Measurements from ENCODE around the gene BMP8B.
"Not testable (repeated sequence)": the region's sequence is repeated elsewhere in the genome, so short reads cannot be mapped to it uniquely, and the experiment has no call there.

BMP8B gene

DNA sequence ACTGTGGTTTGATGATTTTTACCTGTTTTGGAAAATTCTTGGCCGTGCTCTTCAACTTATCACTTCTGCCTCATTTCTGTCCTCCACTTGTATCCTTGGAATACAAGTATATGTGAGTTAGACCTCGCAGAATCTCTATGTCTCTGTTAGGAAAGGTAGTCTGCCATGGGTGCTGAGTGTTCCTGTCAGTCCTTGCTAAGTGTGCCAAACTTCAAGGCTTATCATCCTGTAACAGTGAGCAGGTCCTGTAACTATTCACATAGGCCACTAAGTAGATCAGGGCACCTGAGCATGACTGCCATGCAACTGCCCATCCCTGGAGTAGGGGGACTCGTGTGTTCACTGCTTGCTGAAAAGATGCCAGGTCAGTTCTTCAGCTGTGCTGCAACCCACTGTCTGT, 24.2 kb upstream of the BMP8B start:
- no peak for DNase-seq

DNA sequence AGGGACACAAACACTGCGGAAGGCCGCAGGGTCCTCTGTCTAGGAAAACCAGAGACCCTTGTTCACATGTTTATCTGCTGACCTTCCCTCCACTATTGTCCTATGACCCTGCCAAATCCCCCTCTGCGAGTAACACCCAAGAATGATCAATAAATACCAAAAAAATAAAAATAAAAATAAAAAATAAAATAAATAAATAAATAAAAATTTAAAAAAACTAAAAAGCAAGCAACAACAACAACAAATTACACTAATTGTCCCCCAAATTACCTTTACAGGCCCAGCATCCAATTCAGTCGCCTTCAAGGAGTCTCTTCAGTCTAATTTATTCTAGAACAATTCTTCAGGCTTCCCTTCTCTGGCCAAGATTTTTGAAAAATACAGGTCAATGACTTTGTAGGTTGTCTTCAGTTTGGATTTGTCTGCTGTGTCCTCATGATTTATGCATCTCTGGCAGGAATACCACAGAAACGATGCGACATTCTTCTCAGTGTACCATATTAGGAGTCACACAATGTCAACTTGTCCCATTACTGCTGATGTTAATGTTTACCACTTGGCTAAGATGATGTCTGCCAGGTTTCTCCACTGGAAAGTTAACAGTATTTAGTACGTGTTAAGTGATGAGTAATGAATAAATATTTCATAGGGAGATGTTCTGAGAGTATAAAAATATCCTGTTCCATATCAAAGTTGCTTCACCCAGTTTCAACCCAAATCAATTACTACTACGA, 20.3 kb upstream of the BMP8B start:
- no peak for DNase-seq

DNA sequence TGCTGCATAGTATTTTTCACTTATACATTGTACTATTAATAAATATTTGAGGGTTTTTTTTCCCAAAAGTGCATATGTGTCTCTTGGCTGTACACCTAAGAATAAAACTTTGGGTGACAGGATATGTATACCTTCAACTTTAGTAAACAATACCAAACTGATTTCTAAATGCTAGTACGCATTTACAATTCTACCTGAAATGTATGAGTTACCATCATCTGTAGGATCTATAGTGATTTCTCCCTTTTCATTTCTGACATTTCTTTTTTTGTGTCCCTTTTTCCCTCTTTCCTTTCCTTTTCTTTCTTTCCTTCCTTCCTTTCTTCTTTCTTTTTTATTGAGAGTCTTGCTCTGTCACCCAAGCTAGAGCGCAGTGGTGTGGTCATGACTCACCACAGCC, 16.7 kb upstream of the BMP8B start:
- DNase-seq: no peak

DNA sequence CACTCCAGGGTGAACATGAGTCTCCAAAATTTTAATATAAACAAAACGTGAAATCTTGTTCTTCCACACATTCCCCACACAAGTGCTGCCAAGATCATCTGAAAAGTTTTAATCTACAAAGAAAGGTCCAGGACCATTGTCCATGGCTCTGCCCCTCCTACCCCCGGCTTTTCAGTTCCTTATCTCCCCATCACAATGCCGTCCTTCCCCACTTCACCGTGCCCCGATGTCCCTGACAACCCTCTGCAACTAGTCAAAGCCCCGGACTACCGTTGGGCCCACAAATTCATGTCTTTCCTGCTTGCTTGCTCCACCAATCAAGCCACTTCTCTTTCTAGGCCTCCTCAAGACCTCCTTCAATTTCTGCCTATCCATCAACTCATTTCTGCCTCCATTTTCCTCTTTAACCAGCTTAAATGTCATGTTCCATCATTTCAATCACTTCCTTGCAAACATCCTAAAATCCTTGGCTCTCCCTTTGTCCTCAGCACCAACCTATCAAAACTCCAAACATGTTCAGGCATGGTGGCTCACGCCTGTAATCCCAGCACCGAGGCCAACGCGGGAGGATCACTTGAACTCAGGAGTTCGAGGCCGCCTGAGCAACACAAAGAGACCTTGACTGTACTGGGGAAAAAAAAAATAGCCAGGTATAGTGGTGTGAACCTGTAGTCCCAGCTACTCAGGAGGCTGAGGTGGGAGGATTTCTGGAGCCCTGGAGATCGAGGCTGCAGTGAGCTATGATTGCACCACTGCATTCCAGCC, 14.0 kb upstream of the BMP8B start:
- no peak for DNase-seq

DNA sequence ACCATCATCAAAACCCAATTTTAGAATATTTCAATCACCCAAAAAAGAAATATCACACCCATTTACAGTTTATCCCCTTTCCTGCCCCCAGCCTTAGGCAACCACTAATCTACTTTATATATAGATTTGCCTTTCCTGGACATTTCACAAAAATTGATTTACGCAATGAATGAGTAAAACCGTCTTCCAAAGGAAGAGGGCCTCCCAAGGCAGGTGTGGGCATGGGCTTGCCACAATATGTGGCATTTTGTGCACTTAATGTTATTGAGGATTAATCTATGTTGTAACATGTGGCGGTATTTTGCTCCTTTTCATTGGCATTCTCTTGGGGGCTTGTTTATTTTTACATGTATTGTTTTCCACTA, 11.8 kb upstream of the BMP8B start:
- DNase-seq: no peak

DNA sequence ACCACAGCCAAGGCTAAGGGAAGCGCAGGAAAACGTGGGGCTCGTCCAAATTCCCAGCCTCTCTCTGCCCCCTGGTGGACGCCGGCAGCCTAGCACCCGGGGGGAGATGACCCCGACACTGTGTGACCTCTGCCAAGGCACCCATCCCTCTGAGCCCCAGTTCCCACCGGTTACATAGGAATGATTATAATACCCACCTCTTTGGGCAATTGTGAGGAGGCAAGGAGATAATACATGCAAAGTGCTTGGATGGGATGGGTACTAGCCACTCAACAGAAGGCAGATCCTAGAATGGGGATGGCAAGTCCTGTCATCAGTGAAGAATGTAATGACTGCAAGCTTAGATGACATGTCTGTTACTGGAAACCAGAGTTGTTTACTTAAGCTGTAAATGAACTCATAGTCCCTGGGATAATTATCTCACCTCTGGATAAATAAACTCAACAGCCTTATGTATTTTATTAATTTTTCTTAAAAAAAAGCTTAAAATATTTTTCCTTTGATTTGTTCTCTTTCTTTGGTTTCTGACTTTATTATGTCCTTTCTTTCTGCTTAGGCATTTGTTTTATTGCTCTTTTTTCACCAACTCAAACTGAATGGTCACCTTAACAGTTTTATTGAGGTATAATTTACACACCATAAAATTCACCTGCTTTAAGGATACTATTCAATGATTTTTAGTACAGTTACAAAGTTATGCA, 11.3 kb upstream of the BMP8B start:
- peak; percentile 83 for DNase-seq

DNA sequence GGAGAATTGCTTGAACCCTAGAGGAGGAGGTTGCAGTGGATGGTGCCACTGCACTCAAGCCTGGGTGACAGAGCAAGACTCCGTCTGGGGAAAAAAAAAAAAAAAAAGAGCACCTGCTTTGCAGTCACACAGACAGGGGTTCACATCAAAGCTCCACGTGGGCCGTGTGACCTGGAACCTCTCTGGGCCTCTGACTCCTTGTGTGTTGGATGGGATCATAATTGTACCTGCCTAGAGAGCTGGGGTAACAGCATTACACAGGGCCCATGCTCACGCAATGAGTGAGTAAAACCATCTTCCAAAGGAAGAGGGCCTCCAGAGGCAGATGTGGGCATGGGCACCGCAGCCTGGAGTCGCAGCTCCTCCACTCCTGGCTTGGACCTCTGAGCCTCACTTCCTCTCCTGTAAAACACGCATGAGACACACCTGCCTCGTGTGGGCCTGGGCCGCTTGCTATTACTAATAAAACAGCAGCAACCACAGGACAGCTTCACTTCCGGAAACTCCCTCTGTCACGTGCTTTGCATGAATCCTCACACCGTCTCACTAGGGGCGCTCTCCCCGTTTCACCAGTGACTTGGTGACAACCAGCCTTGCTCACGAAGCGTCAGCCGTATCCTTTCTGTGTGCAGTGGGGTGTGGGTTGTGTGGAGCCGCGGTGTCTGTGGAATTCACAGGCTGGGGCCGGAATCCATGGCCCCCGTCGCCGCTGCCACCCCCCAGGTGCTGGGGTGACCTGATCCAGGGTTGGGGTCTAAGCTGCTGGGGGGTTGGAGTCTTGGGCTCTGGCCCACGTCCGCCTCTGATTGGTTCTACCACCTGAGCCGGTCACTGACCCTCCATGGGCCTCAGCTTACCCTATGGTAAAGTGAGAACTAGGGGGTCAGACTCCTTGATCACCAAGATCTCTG, 10.4 kb upstream of the BMP8B start:
- DNase-seq: peak; percentile 85

DNA sequence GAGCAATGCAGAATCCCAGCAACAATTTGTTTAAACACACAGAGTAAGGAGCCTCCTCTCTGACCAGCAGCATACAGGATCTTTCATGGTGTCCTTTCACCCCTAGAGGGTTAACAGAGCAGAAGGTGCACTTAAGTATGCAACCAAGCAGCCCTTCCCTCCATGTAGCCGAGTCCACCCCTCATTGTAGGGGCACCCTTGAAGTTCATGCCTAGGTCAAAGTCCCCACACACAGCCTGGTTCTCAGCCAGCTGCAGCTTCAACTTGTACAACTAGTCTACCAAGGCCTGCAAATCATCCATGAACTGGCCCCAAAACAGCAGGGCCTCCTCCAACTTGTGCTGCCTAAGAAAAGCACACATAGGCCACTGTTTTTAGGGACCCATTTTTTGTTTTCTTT, 7.0 kb upstream of the BMP8B start:
- DNase-seq: no peak

DNA sequence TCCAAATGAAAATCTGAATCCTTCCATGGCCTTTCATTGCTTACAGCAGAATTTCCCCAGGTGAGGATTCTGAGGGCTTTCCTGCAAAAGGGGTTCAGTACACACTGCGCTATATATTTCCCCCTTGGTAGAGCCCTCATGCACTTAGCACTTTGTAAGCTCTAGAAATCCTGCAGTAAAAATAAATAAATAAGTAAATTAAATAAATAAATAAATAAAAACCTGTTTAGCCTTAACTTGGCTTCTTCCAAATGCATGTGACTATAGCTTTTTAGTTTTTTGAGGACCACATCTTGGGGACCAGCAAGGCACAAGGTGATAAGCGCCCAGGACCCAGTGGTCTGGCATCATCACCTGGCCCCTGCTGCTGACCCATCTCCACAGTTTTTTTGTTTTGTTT, 3.2 kb upstream of the BMP8B start:
- no peak for DNase-seq

DNA sequence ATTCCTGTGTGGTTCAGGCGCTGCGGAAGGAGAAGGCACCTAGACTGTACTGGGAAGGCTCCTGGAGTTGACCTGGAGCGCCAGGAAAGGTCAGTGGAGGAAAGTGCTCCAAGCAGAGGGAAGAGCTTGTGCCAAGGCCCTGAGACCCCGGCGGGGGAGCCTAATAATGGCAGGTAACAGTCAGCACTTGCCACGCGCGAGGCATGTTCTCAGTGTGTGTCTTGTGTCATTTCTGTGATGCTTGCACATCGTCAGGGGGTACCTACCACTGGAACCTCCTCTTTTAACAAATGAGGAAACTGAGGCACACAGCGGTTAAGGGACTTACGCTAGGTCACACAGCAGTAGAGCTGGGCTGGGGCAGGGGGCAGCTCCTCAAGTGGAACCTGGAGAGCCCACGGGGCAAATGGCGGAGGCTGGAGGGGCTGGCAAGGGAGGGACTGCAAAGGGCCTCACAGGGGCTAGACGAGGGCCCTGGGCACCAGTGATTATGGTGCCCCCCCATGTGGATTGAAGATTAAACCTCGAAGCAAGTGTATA, 976 bp upstream of the BMP8B start:
- DNase-seq: no peak

DNA sequence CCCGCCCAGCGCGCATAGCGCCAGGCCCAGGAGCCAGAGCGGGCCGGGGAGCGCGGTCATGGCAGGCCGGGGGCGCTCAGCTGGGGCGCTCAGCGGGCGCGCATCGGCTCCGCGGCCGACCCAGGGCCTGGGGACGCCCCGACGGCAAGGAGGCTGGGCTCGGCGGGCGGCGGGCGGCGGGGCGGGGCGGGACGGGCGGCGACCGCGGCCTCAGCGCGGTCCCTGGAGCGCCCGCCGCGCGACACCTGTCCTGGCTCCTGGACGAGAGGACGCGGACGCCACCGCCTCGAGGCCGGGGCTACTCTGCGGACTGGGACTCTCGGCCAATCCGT, 273 bp downstream of the BMP8B start:
- no peak for DNase-seq

DNA sequence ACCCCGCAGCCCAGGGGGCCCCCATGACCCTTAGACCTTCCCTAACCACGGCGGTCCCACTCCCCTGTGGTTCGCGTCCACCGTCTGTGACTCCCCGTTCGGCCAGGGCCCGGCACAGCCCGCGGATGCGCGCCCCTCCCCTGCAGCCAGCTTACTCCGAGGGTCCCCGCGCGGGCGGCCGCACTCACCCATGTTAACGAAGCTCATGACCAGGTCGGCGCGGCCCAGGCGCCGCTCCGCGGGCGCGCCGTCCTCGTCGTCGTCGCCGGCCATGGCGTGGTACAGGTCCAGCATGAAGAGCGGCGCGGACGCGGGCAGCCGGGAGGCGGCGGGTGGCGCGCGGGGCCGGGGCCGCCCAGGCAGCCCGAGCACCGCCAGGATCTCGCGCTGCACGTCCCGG, 701 bp downstream of the BMP8B start:
- not testable (repeated sequence) for DNase-seq

DNA sequence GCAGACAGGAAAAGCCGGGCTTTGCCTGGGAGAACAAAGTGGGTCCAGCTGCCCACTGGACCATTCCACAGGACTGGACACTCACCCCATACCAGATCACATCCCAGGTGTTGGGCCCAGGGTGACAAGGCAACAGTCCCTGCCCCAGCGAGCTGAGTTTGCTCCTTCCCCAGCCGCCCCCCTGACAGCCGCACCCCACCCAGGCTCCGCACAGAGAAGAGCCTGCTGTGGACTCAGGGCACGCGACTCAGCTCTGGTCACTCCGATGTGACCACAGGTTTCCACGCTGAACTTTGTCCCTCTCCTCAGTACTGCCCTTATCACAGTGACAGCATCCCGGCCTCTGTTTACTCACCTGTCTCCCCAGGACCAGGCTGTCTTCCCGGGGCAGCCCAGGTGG, 1.2 kb downstream of the BMP8B start:
- DNase-seq: no peak

DNA sequence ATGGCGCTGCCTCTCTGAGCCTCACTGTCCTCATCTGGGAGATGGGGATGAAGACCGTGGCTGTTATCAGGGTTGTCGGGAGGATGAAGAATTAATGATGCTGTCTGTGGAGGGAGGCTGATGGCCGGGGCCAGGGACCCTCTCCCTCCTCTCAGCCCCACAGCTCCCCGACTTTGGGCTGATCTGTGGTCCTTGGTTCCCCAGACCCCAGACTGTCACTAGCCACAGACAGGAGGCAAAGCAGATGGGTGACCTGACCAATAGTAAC, 1.6 kb downstream of the BMP8B start:
- DNase-seq: not testable (repeated sequence)

DNA sequence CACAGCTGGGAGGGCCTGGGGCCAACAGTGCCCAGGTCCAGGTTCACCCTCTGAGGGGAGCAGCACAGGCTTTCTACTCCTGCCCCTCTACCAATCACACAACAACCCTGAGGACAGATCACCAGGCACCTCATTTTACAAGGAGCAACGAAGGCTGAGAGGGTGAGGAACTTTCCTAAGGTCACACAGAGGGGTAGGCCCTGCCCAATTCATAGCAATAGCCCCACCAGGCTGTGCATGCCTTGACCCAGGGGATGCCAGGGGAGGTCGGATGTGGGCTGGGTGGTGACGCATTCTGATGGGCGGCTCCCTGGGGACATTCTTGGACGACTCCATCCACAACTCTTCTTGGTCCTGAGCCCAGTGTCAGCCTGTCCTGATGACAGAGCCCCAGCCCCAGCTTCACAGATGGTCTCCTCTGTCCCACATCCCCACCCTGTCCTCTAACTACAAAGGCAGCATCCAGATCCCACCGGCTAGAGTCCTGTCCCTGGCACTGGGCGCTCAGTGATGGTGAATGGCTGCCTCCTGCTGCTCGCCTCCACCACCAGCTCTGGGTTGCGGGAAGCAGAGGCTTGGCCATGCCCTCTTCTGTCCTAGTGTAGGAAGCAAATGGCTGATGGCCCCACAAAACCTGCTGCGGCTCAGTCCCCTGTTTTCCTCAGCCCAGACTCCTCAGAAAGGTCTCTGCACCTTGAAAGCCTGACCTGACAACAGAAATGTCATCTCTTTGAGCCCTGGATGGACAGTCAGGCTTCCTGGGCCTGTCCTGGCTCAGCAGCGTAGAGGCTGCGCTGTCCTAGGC, 2.2 kb downstream of the BMP8B start:
- not testable (repeated sequence) for DNase-seq

DNA sequence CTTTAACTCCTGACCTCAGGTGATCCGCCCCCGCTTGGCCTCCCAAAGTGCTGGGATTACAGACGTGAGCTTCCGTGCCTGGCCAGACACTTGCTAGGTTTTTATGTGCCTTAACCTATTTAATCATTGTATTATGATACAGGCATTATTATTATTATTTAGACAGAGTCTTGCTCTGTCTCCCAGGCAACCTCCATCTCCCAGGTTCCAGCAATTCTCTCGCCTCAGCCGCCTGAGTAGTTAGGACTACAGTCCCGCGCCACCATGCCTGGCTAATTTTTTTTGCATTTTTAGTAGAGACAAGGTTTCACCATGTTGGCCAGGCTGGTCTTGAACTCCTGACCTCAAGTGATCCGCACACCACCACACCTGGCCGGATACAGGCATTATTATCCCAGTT, 6.0 kb downstream of the BMP8B start:
- DNase-seq: not testable (repeated sequence)

DNA sequence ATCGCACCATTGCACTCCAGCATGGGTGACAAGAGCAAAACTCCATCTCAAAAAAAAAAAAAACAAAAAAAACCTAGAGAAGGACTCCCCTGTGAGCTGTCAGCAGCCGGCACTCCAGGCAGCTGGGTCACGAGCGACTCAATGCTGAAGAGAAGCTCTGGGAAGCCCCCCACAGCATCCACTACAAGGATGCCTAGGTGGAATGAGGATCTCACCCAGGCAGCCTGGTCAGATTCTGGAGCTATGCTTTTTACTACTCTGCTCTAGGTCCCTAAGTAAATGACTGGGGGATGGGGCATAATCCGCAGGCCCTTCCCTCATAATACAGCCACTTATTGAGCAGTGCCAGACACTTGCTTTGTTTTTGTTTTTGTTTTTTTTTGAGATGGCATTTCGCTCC, 6.6 kb downstream of the BMP8B start:
- DNase-seq: no peak

DNA sequence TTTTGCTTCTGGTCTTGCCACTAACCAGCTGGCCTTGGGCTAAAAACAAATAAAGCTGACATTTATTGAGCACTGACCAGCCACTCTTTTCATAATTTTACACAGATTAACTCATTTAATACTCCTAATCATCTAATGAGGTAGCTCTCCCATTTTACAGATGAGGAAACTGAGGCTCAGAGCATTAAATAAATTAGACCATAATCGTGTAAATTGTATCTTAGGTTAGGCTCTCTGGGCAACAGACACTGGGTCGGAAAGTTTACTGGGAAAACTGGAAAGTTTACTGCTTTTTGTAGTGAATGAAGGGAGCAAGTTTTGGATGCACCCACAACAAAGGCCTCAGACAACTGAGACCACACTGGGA, 7.3 kb downstream of the BMP8B start:
- no peak for DNase-seq

DNA sequence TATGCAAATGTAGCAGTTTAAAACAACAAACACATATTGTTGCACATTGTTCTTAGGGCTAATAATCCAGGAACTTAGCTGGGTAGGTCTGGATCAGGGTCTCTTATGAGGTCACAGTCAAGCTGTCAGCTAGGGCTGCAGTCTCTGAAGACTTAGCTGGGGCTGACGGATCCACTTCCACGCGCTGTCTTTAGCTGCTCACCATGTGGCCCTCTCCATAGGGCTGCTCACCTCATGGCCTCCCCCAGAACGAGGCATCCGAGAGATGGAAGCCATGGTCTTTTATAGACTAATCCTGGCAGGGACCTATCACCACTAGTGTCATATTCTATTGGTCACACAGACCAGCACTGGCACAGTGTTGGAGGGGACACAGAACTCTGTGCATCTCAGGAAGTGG, 8.8 kb downstream of the BMP8B start:
- DNase-seq: no peak

DNA sequence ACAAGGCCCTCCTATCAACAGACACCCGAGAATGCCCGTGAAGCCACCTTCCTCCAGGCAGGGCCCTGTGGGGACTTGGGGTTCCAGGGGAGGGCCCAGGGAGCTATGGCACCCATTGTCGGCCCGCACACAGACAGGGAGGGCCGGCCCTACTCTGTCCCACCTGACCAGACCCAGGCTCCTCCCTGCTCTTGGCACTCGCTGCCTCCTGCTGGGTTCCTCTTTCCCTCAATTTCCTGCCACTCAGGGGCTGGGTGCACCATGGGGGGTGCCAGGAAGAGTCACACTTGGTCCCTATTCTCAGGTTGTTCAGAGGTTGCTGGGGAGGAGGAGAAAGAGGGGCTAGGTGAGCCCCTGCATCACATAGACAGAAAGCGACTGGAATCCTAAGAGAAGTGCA, 9.5 kb downstream of the BMP8B start:
- no peak for DNase-seq

DNA sequence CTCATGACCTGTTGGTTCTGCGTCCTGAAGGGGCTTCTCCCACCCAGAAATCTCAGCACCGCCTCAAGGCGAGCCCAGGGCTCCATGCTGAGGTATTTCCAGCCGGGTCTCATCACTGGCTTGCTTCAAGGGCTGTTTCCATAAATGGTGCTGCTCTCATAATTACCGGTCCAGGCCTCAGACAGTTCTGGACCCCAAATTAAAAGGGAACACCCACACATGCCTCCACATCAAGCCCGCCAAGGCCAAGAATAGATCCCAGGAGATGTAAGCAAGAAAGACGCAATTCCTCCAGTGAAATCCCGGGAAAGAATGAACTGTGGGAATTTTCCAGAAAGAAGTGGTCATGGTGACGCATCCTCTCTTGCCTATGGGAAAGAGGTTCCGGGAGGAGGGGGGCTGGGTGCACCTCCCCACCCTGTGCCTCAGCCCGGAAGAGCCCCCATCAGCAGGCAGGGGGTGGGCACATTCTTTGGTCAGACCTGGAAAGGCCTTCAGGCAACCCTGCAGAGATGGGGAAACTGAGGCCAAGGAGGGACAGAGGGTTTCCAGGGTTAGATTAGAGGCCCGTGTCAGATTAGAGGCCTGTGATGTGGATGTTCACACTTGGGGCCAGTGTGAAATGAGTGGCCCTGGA, 10.1 kb downstream of the BMP8B start:
- DNase-seq: not testable (repeated sequence)

DNA sequence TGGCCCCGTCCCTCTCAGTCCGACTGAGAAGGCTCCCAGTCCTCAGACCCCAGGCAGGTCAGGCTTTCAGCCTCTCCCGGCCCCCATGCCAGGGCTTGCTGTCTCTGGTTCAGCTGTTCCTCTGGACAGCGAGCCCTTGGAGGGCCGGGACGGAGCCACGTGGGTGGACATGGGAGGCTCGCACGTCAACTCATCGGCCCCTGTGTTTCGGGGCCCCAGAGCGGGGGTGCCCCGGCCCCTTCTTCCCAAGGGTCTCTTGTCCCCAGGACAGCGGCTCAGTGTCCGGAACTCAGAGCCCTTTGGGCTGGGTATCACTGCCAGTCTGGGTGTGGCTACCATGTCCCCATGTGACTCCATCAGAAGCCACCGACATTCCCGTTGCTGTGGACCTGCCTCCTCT, 10.8 kb downstream of the BMP8B start:
- not testable (repeated sequence) for DNase-seq
